KMS-11 (cell line): ENCODE results near the gene OTX2.

Source experiments
- H2AFZ ChIP-seq: fragments of 200-600 bp; sonication (generic); 2 replicates; pipeline ENCODE4 v1.6.1; 2016; ENCODE audit warnings: antibody characterized with exemption, mixed run types, low read depth
- H3K27ac ChIP-seq: fragments of 200-600 bp; sonication (generic); 2 replicates; pipeline ENCODE4 v1.6.1; 2016; ENCODE audit warnings: mild to moderate bottlenecking, mixed run types
- H3K27me3 ChIP-seq: fragments of 200-600 bp; sonication (generic); 2 replicates; pipeline ENCODE4 v1.6.1; 2017; ENCODE audit warnings: mild to moderate bottlenecking, low read depth, mixed run types, moderate library complexity; ENCODE audit not compliant: insufficient read depth
- H3K36me3 ChIP-seq: fragments of 200-600 bp; sonication (generic); 2 replicates; pipeline ENCODE4 v1.6.1; 2017; ENCODE audit warnings: mild to moderate bottlenecking, mixed run types; ENCODE audit not compliant: insufficient read depth
- H3K4me1 ChIP-seq: fragments of 200-600 bp; sonication (generic); 2 replicates; pipeline ENCODE4 v1.6.1; 2016; ENCODE audit warnings: mild to moderate bottlenecking, low read depth, mixed run types; ENCODE audit not compliant: poor library complexity, severe bottlenecking
- H3K4me2 ChIP-seq: fragments of 200-600 bp; sonication (generic); 2 replicates; pipeline ENCODE4 v1.7.0; 2016; ENCODE audit warnings: mild to moderate bottlenecking, mixed run types
- H3K4me3 ChIP-seq: fragments of 200-600 bp; sonication (generic); IDR thresholded peaks from 2 replicates; pipeline ENCODE4 v1.6.1; 2017; ENCODE audit warnings: low read depth, low read length, mixed read lengths; ENCODE audit not compliant: insufficient read depth
- H3K79me2 ChIP-seq: fragments of 200-600 bp; sonication (generic); 2 replicates; pipeline ENCODE4 v1.6.1; 2016; ENCODE audit warnings: low read depth, mixed run types; ENCODE audit not compliant: insufficient read depth
- H3K9ac ChIP-seq: fragments of 200-600 bp; sonication (generic); 2 replicates; pipeline ENCODE4 v1.6.1; 2016; ENCODE audit warnings: mild to moderate bottlenecking, mixed run types
- H4K20me1 ChIP-seq: fragments of 200-600 bp; sonication (generic); 2 replicates; pipeline ENCODE4 v1.6.1; 2016; ENCODE audit warnings: mild to moderate bottlenecking, mixed run types; ENCODE audit not compliant: insufficient read depth
- TF ChIP-seq, protein P1 (sequence below): fragments of 200-600 bp; sonication (generic); conservative IDR thresholded peaks from 2 replicates; pipeline ENCODE4 v1.6.1; 2017; ENCODE audit warnings: low read depth, mild to moderate bottlenecking, antibody characterized with exemption, low read length, moderate library complexity, mixed read lengths

The OTX2 gene

DNA sequence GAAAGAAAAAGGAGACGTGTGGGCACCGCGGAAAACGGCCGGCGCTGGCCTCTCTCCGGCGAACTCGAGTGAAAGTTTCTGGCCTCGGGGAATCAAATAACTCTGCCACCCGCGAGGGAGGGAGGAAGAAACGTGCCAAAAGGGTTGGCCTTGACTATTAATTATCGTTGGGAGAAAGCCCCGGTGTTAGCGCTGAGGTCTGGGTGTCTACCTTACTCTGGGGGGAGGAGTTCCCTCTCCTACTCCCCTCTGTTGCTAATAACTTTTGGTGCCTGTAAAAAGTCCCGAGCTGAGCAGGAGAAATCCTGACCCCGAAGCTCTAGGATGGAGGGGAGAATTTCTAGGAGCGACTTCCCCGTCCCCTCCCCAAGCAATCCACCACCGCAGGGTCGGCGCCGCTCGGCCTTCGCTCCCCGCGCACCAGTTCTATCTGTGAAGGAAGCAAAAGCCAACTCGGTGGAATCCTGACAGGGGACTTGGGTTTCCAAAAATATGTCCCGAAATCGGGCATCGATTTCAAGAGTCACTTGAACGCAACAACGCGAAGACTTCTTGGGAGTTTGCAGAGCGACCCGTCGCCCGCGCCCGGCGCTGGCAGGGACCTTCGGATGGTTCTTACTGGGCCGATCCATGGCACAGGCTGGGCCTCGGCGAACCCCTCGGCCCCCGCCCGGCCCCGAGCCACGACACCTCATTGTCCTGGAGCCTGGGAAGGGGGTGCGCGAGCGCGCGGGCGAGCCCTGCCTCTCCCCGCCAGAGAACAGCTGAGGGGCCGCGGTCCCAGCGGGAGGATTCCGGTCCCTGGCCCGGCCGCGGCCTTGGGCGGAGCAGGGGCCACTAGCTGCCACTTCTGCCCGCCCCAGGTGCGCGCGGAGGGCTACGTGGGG, 1.7 kb downstream of the OTX2 start:
- Histone ChIP-seq H3K4me2 (no peak overlapping the region), H4K20me1 (no peaks in the 10 kb centered on the region), H3K27me3 (no peaks in the 10 kb centered on the region), H3K4me1 (no peaks in the 10 kb centered on the region), H3K4me3 (no peak overlapping the region), H2AFZ (no peak overlapping the region), H3K27ac (no peak overlapping the region), H3K36me3 (no peaks in the 10 kb centered on the region), H3K79me2 (no peaks in the 10 kb centered on the region), H3K9ac (no peak overlapping the region)
- TF ChIP-seq, protein P1, sequence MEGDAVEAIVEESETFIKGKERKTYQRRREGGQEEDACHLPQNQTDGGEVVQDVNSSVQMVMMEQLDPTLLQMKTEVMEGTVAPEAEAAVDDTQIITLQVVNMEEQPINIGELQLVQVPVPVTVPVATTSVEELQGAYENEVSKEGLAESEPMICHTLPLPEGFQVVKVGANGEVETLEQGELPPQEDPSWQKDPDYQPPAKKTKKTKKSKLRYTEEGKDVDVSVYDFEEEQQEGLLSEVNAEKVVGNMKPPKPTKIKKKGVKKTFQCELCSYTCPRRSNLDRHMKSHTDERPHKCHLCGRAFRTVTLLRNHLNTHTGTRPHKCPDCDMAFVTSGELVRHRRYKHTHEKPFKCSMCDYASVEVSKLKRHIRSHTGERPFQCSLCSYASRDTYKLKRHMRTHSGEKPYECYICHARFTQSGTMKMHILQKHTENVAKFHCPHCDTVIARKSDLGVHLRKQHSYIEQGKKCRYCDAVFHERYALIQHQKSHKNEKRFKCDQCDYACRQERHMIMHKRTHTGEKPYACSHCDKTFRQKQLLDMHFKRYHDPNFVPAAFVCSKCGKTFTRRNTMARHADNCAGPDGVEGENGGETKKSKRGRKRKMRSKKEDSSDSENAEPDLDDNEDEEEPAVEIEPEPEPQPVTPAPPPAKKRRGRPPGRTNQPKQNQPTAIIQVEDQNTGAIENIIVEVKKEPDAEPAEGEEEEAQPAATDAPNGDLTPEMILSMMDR, result no peak

DNA sequence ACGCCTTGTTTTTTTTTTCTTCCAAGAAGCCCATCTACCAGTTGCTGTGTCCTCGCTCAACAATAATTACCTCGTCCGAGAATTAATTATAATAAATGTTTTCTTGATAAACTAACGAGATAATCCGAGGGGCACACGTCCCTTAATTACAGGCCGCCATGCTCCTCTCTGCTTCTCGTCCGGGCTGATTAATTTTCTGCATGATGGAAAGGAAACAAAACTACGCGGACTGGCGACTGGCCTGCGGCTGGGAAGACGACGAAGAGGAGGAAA, 2.2 kb downstream of the OTX2 start:
- TF ChIP-seq, protein P1, result no peak
- Histone ChIP-seq H2AFZ (no peak overlapping the region), H3K4me3 (no peak overlapping the region), H3K4me1 (no peaks in the 10 kb centered on the region), H3K27ac (no peak overlapping the region), H3K4me2 (no peak overlapping the region), H4K20me1 (no peaks in the 10 kb centered on the region), H3K79me2 (no peaks in the 10 kb centered on the region), H3K9ac (no peak overlapping the region), H3K27me3 (no peaks in the 10 kb centered on the region), H3K36me3 (no peaks in the 10 kb centered on the region)

DNA sequence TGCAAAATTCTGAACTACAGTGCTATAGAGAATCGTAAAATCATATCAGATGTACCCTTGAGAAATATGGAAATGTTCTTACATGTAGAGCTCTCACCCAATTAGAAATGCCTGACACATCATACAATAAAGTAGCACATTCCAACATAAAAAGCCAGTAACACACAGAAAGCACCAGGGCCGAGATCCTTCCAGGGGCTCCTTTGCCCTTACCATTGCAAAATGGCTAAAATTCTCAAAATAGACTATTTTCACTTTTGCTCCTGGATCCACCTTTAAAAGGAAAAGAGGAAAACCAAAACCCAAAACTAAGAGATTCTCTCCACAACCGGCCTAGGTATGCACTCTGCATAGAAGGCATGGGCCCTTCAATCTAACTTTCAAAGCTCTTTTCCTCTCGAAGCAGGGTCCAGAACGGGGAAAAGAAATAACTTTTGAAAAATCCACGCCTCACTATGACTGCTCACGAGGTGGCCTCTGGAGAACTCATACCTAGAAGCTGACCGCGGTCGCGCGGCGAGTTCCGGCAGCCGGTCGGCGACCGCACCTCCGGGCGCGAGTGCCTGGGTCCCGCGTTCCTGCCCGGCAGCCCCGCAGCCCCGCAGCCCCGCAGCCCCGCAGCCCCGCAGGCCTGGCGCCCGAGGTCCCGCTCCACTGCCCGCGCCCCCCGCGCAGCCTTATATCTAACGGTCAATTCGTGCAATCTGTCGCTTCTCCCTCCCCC, 2.7 kb downstream of the OTX2 start:
- Histone ChIP-seq H3K27me3 (no peaks in the 10 kb centered on the region), H3K36me3 (no peaks in the 10 kb centered on the region), H3K9ac (no peak overlapping the region), H3K27ac (no peak overlapping the region), H2AFZ (no peak overlapping the region), H3K4me1 (no peaks in the 10 kb centered on the region), H3K79me2 (no peaks in the 10 kb centered on the region), H3K4me2 (no peak overlapping the region), H4K20me1 (no peaks in the 10 kb centered on the region), H3K4me3 (no peak overlapping the region)
- TF ChIP-seq, protein P1, result no peak

DNA sequence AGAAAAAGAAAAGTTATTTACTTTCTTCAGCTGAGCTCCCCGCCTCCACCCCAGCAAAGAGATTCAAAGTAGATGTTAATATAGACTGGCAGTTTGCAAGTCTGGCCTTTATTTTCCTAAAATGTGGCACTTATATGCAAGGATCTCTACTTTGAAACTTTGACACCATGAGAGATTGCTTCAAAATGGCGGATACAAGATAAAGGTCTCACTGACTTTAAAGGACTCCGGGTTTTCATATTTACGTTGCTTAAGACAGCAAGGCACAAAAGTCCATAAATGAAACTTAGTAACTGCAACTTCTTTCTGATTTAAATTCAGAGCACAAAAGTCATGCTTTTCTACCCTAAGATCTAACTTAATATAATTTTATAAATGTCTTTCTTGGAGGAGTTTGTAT, 3.5 kb downstream of the OTX2 start:
- H3K9ac ChIP-seq, result no peak overlapping the region
- H3K27me3 ChIP-seq, result no peaks in the 10 kb centered on the region
- no peaks in the 10 kb centered on the region for H3K4me1 ChIP-seq
- no peak overlapping the region for H3K4me2 ChIP-seq
- H3K4me3 ChIP-seq, result no peak overlapping the region
- H3K79me2 ChIP-seq, result no peaks in the 10 kb centered on the region
- H4K20me1 ChIP-seq, result no peaks in the 10 kb centered on the region
- no peaks in the 10 kb centered on the region for H3K36me3 ChIP-seq
- no peak overlapping the region for H2AFZ ChIP-seq
- H3K27ac ChIP-seq, result no peak overlapping the region
- TF ChIP-seq, protein P1, result no peak
